Mesendoderm (in vitro differentiated cells): ENCODE results near the gene AFDN.
A peak's percentile ranks its signal among the peaks of the same experiment; 100 is the strongest.

Experiments used
- DNase-seq: peaks from one replicate; pipeline ENCODE4 v3.0.0; 2013
- H2AK5ac ChIP-seq: 2 replicates; pipeline ENCODE4 v1.6.1; 2013; ENCODE audit warnings: low read length, inconsistent platforms
- H2BK120ac ChIP-seq: 2 replicates; pipeline ENCODE4 v1.6.1; 2013; ENCODE audit warnings: low read depth, mild to moderate bottlenecking, low read length, moderate library complexity, mixed read lengths
- H2BK15ac ChIP-seq: replicated peaks from 2 replicates; pipeline ENCODE4 v1.6.1; 2013; ENCODE audit warnings: low read depth, mild to moderate bottlenecking, moderate library complexity
- H2BK5ac ChIP-seq: 2 replicates; pipeline ENCODE4 v1.6.1; 2013; ENCODE audit warnings: low read length, inconsistent platforms
- H3K18ac ChIP-seq: 2 replicates; pipeline ENCODE4 v1.6.1; 2013; ENCODE audit warnings: mild to moderate bottlenecking, low read length, mixed read lengths
- H3K23ac ChIP-seq: one replicate; pipeline ENCODE4 v1.6.1; 2013; ENCODE audit warnings: low read length
- H3K27ac ChIP-seq: 2 replicates; pipeline ENCODE4 v1.5.1; 2013; ENCODE audit warnings: low read depth, mild to moderate bottlenecking, inconsistent platforms, low read length, moderate library complexity
- H3K27me3 ChIP-seq: 2 replicates; pipeline ENCODE4 v1.6.1; 2013; ENCODE audit warnings: low read length, control low read depth, mild to moderate bottlenecking, inconsistent platforms; ENCODE audit not compliant: insufficient read depth, poor library complexity
- H3K36me3 ChIP-seq: 2 replicates; pipeline ENCODE4 v1.6.1; 2013; ENCODE audit warnings: low read length, inconsistent platforms; ENCODE audit not compliant: control insufficient read depth, insufficient read depth
- H3K4ac ChIP-seq: one replicate; pipeline ENCODE4 v1.6.1; 2013; ENCODE audit warnings: low read depth, mild to moderate bottlenecking, low read length, moderate library complexity
- H3K4me1 ChIP-seq: 2 replicates; pipeline ENCODE4 v1.6.1; 2013; ENCODE audit warnings: low read depth, low read length, inconsistent platforms; ENCODE audit not compliant: control insufficient read depth
- H3K4me2 ChIP-seq: 2 replicates; pipeline ENCODE4 v1.6.1; 2013; ENCODE audit warnings: low read length
- H3K4me3 ChIP-seq: 2 replicates; pipeline ENCODE4 v1.5.1; 2013; ENCODE audit warnings: mild to moderate bottlenecking, low read length
- H3K56ac ChIP-seq: one replicate; pipeline ENCODE4 v1.6.1; 2013; ENCODE audit warnings: low read length
- H3K79me1 ChIP-seq: 2 replicates; pipeline ENCODE4 v1.6.1; 2013; ENCODE audit warnings: low read length, inconsistent platforms
- H3K79me2 ChIP-seq: 2 replicates; pipeline ENCODE4 v1.6.1; 2013; ENCODE audit warnings: mild to moderate bottlenecking, low read length; ENCODE audit not compliant: control insufficient read depth, insufficient read depth
- H3K9ac ChIP-seq: 2 replicates; pipeline ENCODE4 v1.6.1; 2013; ENCODE audit warnings: low read length, inconsistent platforms
- H4K5ac ChIP-seq: one replicate; pipeline ENCODE4 v1.6.1; 2013; ENCODE audit warnings: low read length
- H4K8ac ChIP-seq: one replicate; pipeline ENCODE4 v1.6.1; 2013; ENCODE audit warnings: low read depth, mild to moderate bottlenecking, control low read depth, low read length, moderate library complexity
- WGBS: extraction: QIAGEN DNeasy Blood & Tissue Kit; methylation state at CpG from one replicate; pipeline ENCODE4 v1.1.7; 2013; ENCODE audit warnings: low lambda C conversion rate, missing lambda C conversion rate; ENCODE audit not compliant: insufficient coverage; ENCODE audit errors: extremely low coverage; 5-methylcytosine and 5-hydroxymethylcytosine counted together

AFDN gene

GRCh38 chr6:167781868-167782267 is 44.8 kb upstream of the AFDN start:
- DNase-seq, result no peak
- no peak overlapping the region for H3K4me2 ChIP-seq
- no peaks in the 10 kb centered on the region for H3K27me3 ChIP-seq
- no peak overlapping the region for H2BK120ac ChIP-seq
- WGBS, result no CpG with 5 or more reads among the region's 9 CpGs
- no peaks in the 10 kb centered on the region for H3K36me3 ChIP-seq
- no peak overlapping the region for H3K4me3 ChIP-seq
- no peak overlapping the region for H2AK5ac ChIP-seq
- H4K8ac ChIP-seq, result no peak overlapping the region
- H3K27ac ChIP-seq, result no peak overlapping the region
- H2BK15ac ChIP-seq, result no peak overlapping the region
- no peaks in the 10 kb centered on the region for H3K4me1 ChIP-seq
- no peaks in the 10 kb centered on the region for H3K79me2 ChIP-seq
- H3K79me1 ChIP-seq, result no peaks in the 10 kb centered on the region
- no peak overlapping the region for H3K23ac ChIP-seq
- H2BK5ac ChIP-seq, result no peak overlapping the region
- H4K5ac ChIP-seq, result no peak overlapping the region
- no peak overlapping the region for H3K18ac ChIP-seq
- no peak overlapping the region for H3K9ac ChIP-seq
- H3K56ac ChIP-seq, result no peak overlapping the region
- no peak overlapping the region for H3K4ac ChIP-seq

GRCh38 chr6:167782698-167783517 is 43.8 kb upstream of the AFDN start:
- Histone ChIP-seq H3K36me3 (no peaks in the 10 kb centered on the region), H2BK120ac (no peak overlapping the region), H3K27ac (no peak overlapping the region), H3K23ac (no peak overlapping the region), H3K79me1 (no peaks in the 10 kb centered on the region), H3K4me2 (no peak overlapping the region), H3K9ac (no peak overlapping the region), H3K18ac (no peak overlapping the region), H3K79me2 (no peaks in the 10 kb centered on the region), H3K56ac (no peak overlapping the region), H3K4me3 (no peak overlapping the region), H2BK15ac (no peak overlapping the region), H4K8ac (no peak overlapping the region), H2BK5ac (no peak overlapping the region), H3K4me1 (no peaks in the 10 kb centered on the region), H2AK5ac (no peak overlapping the region), H3K4ac (no peak overlapping the region), H4K5ac (no peak overlapping the region), H3K27me3 (no peaks in the 10 kb centered on the region)
- no CpG with 5 or more reads among the region's 4 CpGs for WGBS
- no peak for DNase-seq

- WGBS, result no CpG with 5 or more reads among the region's 10 CpGs
Measured at GRCh38 chr6:167786853-167787675, 39.6 kb upstream of the AFDN start.

GRCh38 chr6:167787896-167788562 is 38.7 kb upstream of the AFDN start:
- H3K36me3 ChIP-seq, result no peaks in the 10 kb centered on the region
- H3K4me3 ChIP-seq, result no peak overlapping the region
- H3K4me2 ChIP-seq, result no peak overlapping the region
- no peaks in the 10 kb centered on the region for H3K79me2 ChIP-seq
- no peak overlapping the region for H4K8ac ChIP-seq
- H4K5ac ChIP-seq, result no peak overlapping the region
- no CpG with 5 or more reads among the region's 23 CpGs for WGBS
- H3K27ac ChIP-seq, result no peak overlapping the region
- no peak overlapping the region for H2BK15ac ChIP-seq
- no peak overlapping the region for H3K18ac ChIP-seq
- no peak overlapping the region for H3K4ac ChIP-seq
- H3K4me1 ChIP-seq, result no peaks in the 10 kb centered on the region
- no peak for DNase-seq
- no peak overlapping the region for H2AK5ac ChIP-seq
- H3K23ac ChIP-seq, result no peak overlapping the region
- H3K9ac ChIP-seq, result no peak overlapping the region
- H2BK5ac ChIP-seq, result no peak overlapping the region
- no peaks in the 10 kb centered on the region for H3K79me1 ChIP-seq
- H3K27me3 ChIP-seq, result no peaks in the 10 kb centered on the region
- no peak overlapping the region for H2BK120ac ChIP-seq
- H3K56ac ChIP-seq, result no peak overlapping the region

More at GRCh38 chr6:167786853-167787675, 39.6 kb upstream of the AFDN start:
- H2BK15ac ChIP-seq, result no peak overlapping the region
- H3K27ac ChIP-seq, result no peak overlapping the region
- peak overlapping the region; percentile 31 for H3K56ac ChIP-seq
- H2BK5ac ChIP-seq, result no peak overlapping the region
- H2AK5ac ChIP-seq, result no peak overlapping the region
- no peak overlapping the region for H3K23ac ChIP-seq
- no peaks in the 10 kb centered on the region for H3K79me2 ChIP-seq
- H3K79me1 ChIP-seq, result no peaks in the 10 kb centered on the region
- H3K4me3 ChIP-seq, result no peak overlapping the region
- no peaks in the 10 kb centered on the region for H3K4me1 ChIP-seq
- no peak overlapping the region for H4K8ac ChIP-seq
- no peak overlapping the region for H3K4ac ChIP-seq
- no peak overlapping the region for H3K18ac ChIP-seq
- H3K27me3 ChIP-seq, result no peaks in the 10 kb centered on the region
- H2BK120ac ChIP-seq, result no peak overlapping the region
- no peak overlapping the region for H3K9ac ChIP-seq
- H3K36me3 ChIP-seq, result no peaks in the 10 kb centered on the region
- no peak overlapping the region for H3K4me2 ChIP-seq
- no peak for DNase-seq
- H4K5ac ChIP-seq, result no peak overlapping the region

GRCh38 chr6:167788563-167788903 is 38.2 kb upstream of the AFDN start:
- Histone ChIP-seq H3K79me2 (no peaks in the 10 kb centered on the region), H4K8ac (no peak overlapping the region), H3K23ac (no peak overlapping the region), H2AK5ac (no peak overlapping the region), H3K18ac (no peak overlapping the region), H2BK5ac (no peak overlapping the region), H2BK120ac (no peak overlapping the region), H2BK15ac (no peak overlapping the region), H3K27me3 (no peaks in the 10 kb centered on the region), H4K5ac (no peak overlapping the region), H3K27ac (no peak overlapping the region), H3K79me1 (no peaks in the 10 kb centered on the region), H3K4me3 (no peak overlapping the region), H3K9ac (no peak overlapping the region), H3K4me1 (no peaks in the 10 kb centered on the region), H3K4me2 (no peak overlapping the region), H3K36me3 (no peaks in the 10 kb centered on the region), H3K56ac (no peak overlapping the region), H3K4ac (no peak overlapping the region)
- DNase-seq, result no peak
- no CpG with 5 or more reads among the region's 2 CpGs for WGBS
